ENCODE measurements around the gene NKPD1. TPM values are rescaled to one million over a fixed set of nuclear protein-coding genes. Genes with fewer than 3 reads are reported as not detected.

The NKPD1 gene
- total and polyA plus RNA-seq, 9 of the 15 experiments (the other 6 are each of a cell fraction or from before 2014, with no cell fraction given) = 0.03 to 0.09 (median 0.04) TPM; not detected in 5

GRCh38 chr19:45151821-45152503, 8.8 kb downstream of the NKPD1 start:
- H3K4me3 ChIP-seq = no peak overlapping the region
- H3K9me1 ChIP-seq (ENCODE audit: control insufficient read depth, insufficient read depth, low read length) = peaks cover 5% of the 10 kb centered on the region
- H3K27me3 ChIP-seq (ENCODE audit: control insufficient read depth in 2 of 2, insufficient read depth in 2 of 2, low read length in 2 of 2) = no peaks in the 10 kb centered on the region
- no peak overlapping the region for H3K9ac ChIP-seq (ENCODE audit: insufficient read depth in 1 of 2, low read depth in 2 of 2, low read length in 2 of 2)
- peaks cover 15 to 62% of the 10 kb centered on the region in 2 experiments for H3K4me1 ChIP-seq (replicated peaks in 1 of 2; ENCODE audit: control insufficient read depth in 2 of 2, insufficient read depth in 2 of 2, low read length in 2 of 2)
- in situ Hi-C loops (cut with MboI) = no loop called here
- no peak for ATAC-seq
- CTCF ChIA-PET (ENCODE audit: low intra/inter-chr PET ratio) = no interaction called here
- H4K20me1 ChIP-seq (replicated peaks; ENCODE audit: control insufficient read depth, insufficient read depth, low read length) = peaks cover 8% of the 10 kb centered on the region
- intact Hi-C loops (cut with micrococcal nuclease) = no loop called here
- no peak overlapping the region for H2AFZ ChIP-seq (ENCODE audit: low read depth, low read length)
- 0 out of 3 replicates have a peak, but pooled peaks cover 3% of the 10 kb centered on the region for H3K36me3 ChIP-seq (ENCODE audit: control insufficient read depth, insufficient read depth, low read length)
- H3K9me3 ChIP-seq (replicated peaks; ENCODE audit: control insufficient read depth, insufficient read depth, low read depth, low read length) = no peaks in the 10 kb centered on the region
- no TSS peak for BruUV-seq (replicated peaks)
- no peaks in the 10 kb centered on the region for H3K79me2 ChIP-seq (ENCODE audit: control insufficient read depth, insufficient read depth, low read length)
- no peak for DNase-seq (ENCODE audit: extremely low read depth in 1 of 4, low spot score in 3 of 4)
- no peak overlapping the region for H3K4me2 ChIP-seq (ENCODE audit: insufficient read depth, low read length)
- H3K27ac ChIP-seq (ENCODE audit: extremely low read depth, low read depth, low read length) = no peak overlapping the region
- WGBS (ENCODE audit: insufficient coverage, low coverage, missing lambda C conversion rate) = 97% methylated on average over 26 of the region's 64 CpGs
- FAIRE-seq = no peak
- POLR2A ChIA-PET = interaction anchor here (0.6 kb wide), 1 partner anchor 650 kb away, joined by 4 read pairs; no protein-coding TSS in a partner anchor
- TF ChIP-seq FOXA3 (CRISPR knock-in tag; conservative IDR thresholded peaks at IDR 0.05 in 1 of 2, IDR thresholded peaks at IDR 0.05 in 1 of 2) (no peak), RBM22 (IDR thresholded peaks at IDR 0.05; ENCODE audit: low read depth, low read length, poor library complexity, severe bottlenecking) (peak; percentile 19), POLR2G (IDR thresholded peaks at IDR 0.05; ENCODE audit: low read depth, low read length) (peak; percentile 72), EHMT2 (IDR thresholded peaks at IDR 0.05) (no peak), HNRNPL (IDR thresholded peaks at IDR 0.05; ENCODE audit: low read depth, low read length) (0 out of 2 replicates have a peak, but pooled peaks have one; percentile 57), ZBTB33 (CRISPR knock-in tag; IDR thresholded peaks at IDR 0.05) (peak; percentile 82; the same call in 1 of the 2 replicates)

Measured in K562 (cell line).